K562 (cell line): Measurements from ENCODE around the gene LENEP. TPM values are rescaled to one million over a fixed set of nuclear protein-coding genes. Genes with fewer than 3 reads are reported as not detected.
A peak's percentile ranks its signal among the peaks of the same experiment; 100 is the strongest.

Source experiments
- ARNT ChIP-seq, 2 experiments: fragments of 450-650 bp; IDR thresholded peaks; 2 replicates each; pipeline ENCODE4 v1.6.1; 2016; ENCODE audit warnings: mild to moderate bottlenecking in 1 of 2
- CBFB ChIP-seq: sonication (generic); formaldehyde crosslinking; IDR thresholded peaks from 2 replicates; pipeline ENCODE4 v1.4.0; 2020; ENCODE audit warnings: mild to moderate bottlenecking, missing genetic modification reagents
- FUS ChIP-seq: fragments of 200-400 bp; formaldehyde crosslinking; optimal IDR thresholded peaks from 2 replicates; pipeline ENCODE3; 2017; ENCODE audit warnings: low read depth, low read length
- KDM1A ChIP-seq, 2 experiments: fragments of 450-650 bp; IDR thresholded peaks; 2 replicates each; pipeline ENCODE4 v1.6.1; 2016; ENCODE audit warnings: mild to moderate bottlenecking in 2 of 2
- KDM5B ChIP-seq: fragments of 200-600 bp; sonication (generic); IDR thresholded peaks from 2 replicates; pipeline ENCODE4 v1.6.1; 2012; ENCODE audit warnings: low read depth, mild to moderate bottlenecking, moderate library complexity, low read length, control low read depth, inconsistent platforms; ENCODE audit not compliant: insufficient replicate concordance
- MAFK ChIP-seq: IDR thresholded peaks from 2 replicates; pipeline ENCODE4 v1.6.1; 2011; ENCODE audit warnings: low read length, improper control_type of control experiment
- MECOM ChIP-seq: fragments of 250-450 bp; sonication (Bioruptor Pico); IDR thresholded peaks from 2 replicates; pipeline ENCODE4 v1.8.0; 2022; ENCODE audit warnings: inconsistent platforms
- MYC ChIP-seq, 2 experiments: fragments of 250-450 bp in 1 of 2; sonication (Bioruptor Pico) in 1 of 2; IDR thresholded peaks; 2 replicates each; pipeline versions ENCODE4 v1.5.1 to v1.6.1; 2012 to 2021; ENCODE audit warnings: low read depth in 2 of 2, borderline replicate concordance in 1 of 2, improper control_type of control experiment in 1 of 2, low read length in 1 of 2, mild to moderate bottlenecking in 1 of 2, moderate library complexity in 1 of 2
- MYNN ChIP-seq, 2 experiments: sonication (generic); formaldehyde crosslinking in 1 of 2; IDR thresholded peaks; 2 replicates each; pipeline versions ENCODE4 v1.5.0 to v1.6.1; 2016 to 2020; ENCODE audit warnings: antibody characterized with exemption in 1 of 2, missing genetic modification reagents in 1 of 2
- NBN ChIP-seq: fragments of 450-650 bp; IDR thresholded peaks from 2 replicates; pipeline ENCODE4 v1.6.1; 2016; ENCODE audit warnings: low read depth, mild to moderate bottlenecking
- PRMT5 ChIP-seq: sonication (generic); formaldehyde crosslinking; IDR thresholded peaks from 2 replicates; pipeline ENCODE4 v1.5.0; 2020; ENCODE audit warnings: missing genetic modification reagents
- PURB ChIP-seq: sonication (generic); formaldehyde crosslinking; IDR thresholded peaks from 2 replicates; pipeline ENCODE4 v1.9.0; 2021; ENCODE audit warnings: low read depth, mild to moderate bottlenecking, missing genetic modification reagents
- RERE ChIP-seq: sonication (generic); formaldehyde crosslinking; IDR thresholded peaks from 2 replicates; pipeline ENCODE4 v1.8.0; 2023; ENCODE audit warnings: missing genetic modification reagents, mild to moderate bottlenecking, borderline replicate concordance
- TBL1XR1 ChIP-seq, 2 experiments: IDR thresholded peaks; 2 replicates each; pipeline ENCODE4 v1.6.1; 2012; ENCODE audit warnings: improper control_type of control experiment in 2 of 2, low read length in 2 of 2, mild to moderate bottlenecking in 1 of 2
- TRIM24 ChIP-seq, 2 experiments: fragments of 450-650 bp; IDR thresholded peaks; 2 replicates each; pipeline ENCODE4 v1.6.1; 2016
- ZNF146 ChIP-seq: IDR thresholded peaks from one replicate; pipeline ENCODE4 v1.6.1; 2018; ENCODE audit warnings: missing compliant biosample characterization; ENCODE audit not compliant: unreplicated experiment
- ZNF165 ChIP-seq: fragments of 250-450 bp; sonication (Bioruptor Pico); IDR thresholded peaks from 2 replicates; pipeline ENCODE4 v1.4.0; 2020; ENCODE audit warnings: borderline replicate concordance
- ZNF324 ChIP-seq: fragments of 250-450 bp; sonication (Bioruptor Pico); IDR thresholded peaks from 2 replicates; pipeline ENCODE4 v1.4.0; 2020; ENCODE audit warnings: mild to moderate bottlenecking
- ZNF507 ChIP-seq: conservative IDR thresholded peaks from 2 replicates; pipeline ENCODE4 v1.6.1; 2017; ENCODE audit warnings: missing genetic modification characterization, missing compliant biosample characterization
- ZNF511 ChIP-seq: sonication (generic); formaldehyde crosslinking; IDR thresholded peaks from 2 replicates; pipeline ENCODE4 v1.8.0; 2022; ENCODE audit warnings: mild to moderate bottlenecking, missing genetic modification reagents
- ZNF766 ChIP-seq: fragments of 200-800 bp; sonication (Bioruptor generic); conservative IDR thresholded peaks from 2 replicates; pipeline ENCODE4 v1.6.1; 2016; ENCODE audit warnings: missing genetic modification characterization, missing compliant biosample characterization
- ZNF77 ChIP-seq: fragments of 250-450 bp; sonication (Bioruptor Pico); IDR thresholded peaks from 2 replicates; pipeline ENCODE4 v1.5.0; 2020
- polyA plus RNA-seq, 8 experiments: library from polyadenylated mRNA; depleted of rRNA in 4 of 8; stranded (reverse) in 5 of 8; unstranded in 3 of 8; fragments of >200 nt; fragmentation: Nextera tagmentation in 2 of 8; fragmentation: Illumina TruSeq in 1 of 8; extraction: Ambion mirVana in 2 of 8; extraction: Trizol in 1 of 8; gene quantifications; 2 replicates each; pipeline versions ENCODE4 v1.2.1 to v1.2.3, GENCODE V29; 2011 to 2014; ENCODE audit warnings: inconsistent platforms in 1 of 8, missing spikeins in 1 of 8
- total RNA-seq, 7 experiments: library from RNA; depleted of rRNA in 6 of 7; stranded (reverse); fragments of >200 nt in 6 of 7; fragmentation: Illumina TruSeq in 2 of 7; extraction: Trizol in 2 of 7; gene quantifications; 2 replicates each; pipeline versions ENCODE4 v1.2.1 to v1.2.3, GENCODE V29; 2011 to 2021; ENCODE audit warnings: low replicate concordance in 1 of 7

Gene LENEP
- total and polyA plus RNA-seq, 9 of the 15 experiments (the other 6 are each of a cell fraction or from before 2014, with no cell fraction given) = 0.23 to 0.87 (median 0.67) TPM; not detected in 5

- no peak for TF ChIP-seq FUS
- no peak for TF ChIP-seq PURB (CRISPR knock-in tag)
- no peak for TF ChIP-seq ZNF77
- TF ChIP-seq ZNF507 (tag) = no peak
- peak; percentile 41; the same call in 1 of the 2 replicates for TF ChIP-seq MYC (IDR thresholded peaks at IDR 0.05; ENCODE audit: low read depth, low read length)
- TF ChIP-seq MYC (CRISPR knock-in tag; IDR thresholded peaks at IDR 0.05; ENCODE audit: borderline replicate concordance, low read depth) = no peak
- TF ChIP-seq ZNF165 (CRISPR knock-in tag) = no peak
- TF ChIP-seq MECOM = no peak
- TF ChIP-seq TBL1XR1 (IDR thresholded peaks at IDR 0.05; ENCODE audit: low read length in 2 of 2) = 0 out of 4 replicates have a peak, but pooled peaks of 1 of the 2 experiments have one; percentile 44
- TF ChIP-seq NBN = no peak; the same call in 1 of the 2 replicates
- no peak for TF ChIP-seq RERE (CRISPR knock-in tag)
- TF ChIP-seq ZNF766 (CRISPR knock-in tag) = no peak
- peak; percentile 77 for TF ChIP-seq MYNN (IDR thresholded peaks at IDR 0.05)
- TF ChIP-seq MYNN (CRISPR knock-in tag; IDR thresholded peaks at IDR 0.05) = no peak
- no peak for TF ChIP-seq TRIM24 (IDR thresholded peaks at IDR 0.05)
- TF ChIP-seq KDM5B = no peak
- no peak for TF ChIP-seq ZNF146 (CRISPR knock-in tag)
- TF ChIP-seq KDM1A (IDR thresholded peaks at IDR 0.05) = no peak
- no peak for TF ChIP-seq ZNF324 (CRISPR knock-in tag)
- no peak for TF ChIP-seq PRMT5
- no peak for TF ChIP-seq CBFB
- no peak for TF ChIP-seq ZNF511 (CRISPR knock-in tag)
- TF ChIP-seq ARNT (IDR thresholded peaks at IDR 0.05) = 0 out of 4 replicates have a peak, but pooled peaks of 1 of the 2 experiments have one; percentile 42
- TF ChIP-seq MAFK = no peak
Measured at GRCh38 chr1:154998818-154999570, 5.6 kb downstream of the LENEP start (continued).
